Dendritic cell treated with granulocyte-macrophage colony-stimulating factor and Interleukin-4, amounts not matched to agents 40 ng/mL and 50 ng/mL, for 4 days (primary cell): ENCODE data around the gene RASA4.
A peak's percentile ranks its signal among the peaks of the same experiment; 100 is the strongest.
"Not testable (repeated sequence)": the region's sequence is repeated elsewhere in the genome, so short reads cannot be mapped to it uniquely, and the experiment has no call there.

ENCODE experiments used
- H3K27ac Mint-ChIP-seq: one replicate; pipeline ENCODE4 v1.8.0; 2022; ENCODE audit warnings: mild to moderate bottlenecking, mixed read lengths
- H3K27me3 Mint-ChIP-seq: one replicate; pipeline ENCODE4 v1.8.0; 2022; ENCODE audit warnings: mild to moderate bottlenecking, mixed read lengths
- H3K36me3 Mint-ChIP-seq: one replicate; pipeline ENCODE4 v1.8.0; 2022; ENCODE audit warnings: low read depth, mixed read lengths
- H3K4me1 Mint-ChIP-seq: one replicate; pipeline ENCODE4 v1.8.0; 2022; ENCODE audit warnings: low read depth, mixed read lengths
- H3K4me3 Mint-ChIP-seq: one replicate; pipeline ENCODE4 v1.8.0; 2022; ENCODE audit warnings: mild to moderate bottlenecking, moderate library complexity, mixed read lengths
- H3K9me3 Mint-ChIP-seq: one replicate; pipeline ENCODE4 v1.8.0; 2022; ENCODE audit warnings: mixed read lengths
- intact Hi-C: fragments of 100-400 bp; cut with micrococcal nuclease; formaldehyde crosslinking; loops from one replicate; pipeline ENCODE4 v1.15.0; 2022

The RASA4 gene

DNA sequence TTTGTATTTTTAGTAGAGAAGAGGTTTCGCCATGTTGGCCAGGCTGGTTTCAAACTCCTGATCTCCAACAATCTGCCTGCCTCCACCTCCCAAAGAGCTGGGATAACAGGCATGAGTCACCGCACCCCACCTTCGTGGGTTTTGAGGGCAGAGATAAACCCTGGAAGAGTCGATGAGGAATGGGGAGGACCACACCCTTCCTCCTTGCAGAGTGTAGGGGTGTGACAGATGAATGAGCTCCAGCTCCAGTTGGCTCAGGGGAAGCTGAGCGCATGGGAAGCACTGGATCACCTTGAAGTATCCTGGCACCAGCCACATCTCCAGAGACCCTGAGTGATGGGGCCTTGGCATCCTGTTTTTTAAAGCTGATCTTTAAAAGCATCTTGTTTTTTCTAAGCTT lies 33.1 kb downstream of the RASA4 start:
- H3K4me3 Mint-ChIP-seq, H3K27ac Mint-ChIP-seq, H3K27me3 Mint-ChIP-seq, H3K36me3 Mint-ChIP-seq, H3K4me1 Mint-ChIP-seq, H3K9me3 Mint-ChIP-seq, intact Hi-C loops: not testable (repeated sequence)

DNA sequence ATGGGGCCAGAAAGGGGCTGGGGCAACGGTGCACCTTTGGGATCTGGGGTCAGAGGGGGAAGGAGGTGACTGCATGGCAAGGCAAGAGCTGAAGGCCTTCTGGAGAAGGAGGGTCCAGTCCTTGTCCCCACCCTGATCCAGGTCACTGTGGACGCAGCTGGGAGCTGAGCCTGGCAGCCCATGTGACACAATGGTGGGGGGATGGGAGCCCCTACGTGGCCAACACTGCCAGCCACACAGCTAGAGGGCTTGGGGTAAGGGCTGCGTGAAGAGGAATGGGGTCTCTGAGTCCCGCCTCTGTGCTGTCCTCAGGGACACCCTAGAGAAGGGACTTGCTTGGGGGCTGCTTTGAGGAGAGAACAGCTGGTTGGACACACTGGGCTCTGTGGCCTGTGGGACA lies 34.8 kb downstream of the RASA4 start:
- H3K9me3 Mint-ChIP-seq, intact Hi-C loops, H3K27ac Mint-ChIP-seq, H3K4me3 Mint-ChIP-seq, H3K4me1 Mint-ChIP-seq, H3K27me3 Mint-ChIP-seq, H3K36me3 Mint-ChIP-seq: not testable (repeated sequence)

DNA sequence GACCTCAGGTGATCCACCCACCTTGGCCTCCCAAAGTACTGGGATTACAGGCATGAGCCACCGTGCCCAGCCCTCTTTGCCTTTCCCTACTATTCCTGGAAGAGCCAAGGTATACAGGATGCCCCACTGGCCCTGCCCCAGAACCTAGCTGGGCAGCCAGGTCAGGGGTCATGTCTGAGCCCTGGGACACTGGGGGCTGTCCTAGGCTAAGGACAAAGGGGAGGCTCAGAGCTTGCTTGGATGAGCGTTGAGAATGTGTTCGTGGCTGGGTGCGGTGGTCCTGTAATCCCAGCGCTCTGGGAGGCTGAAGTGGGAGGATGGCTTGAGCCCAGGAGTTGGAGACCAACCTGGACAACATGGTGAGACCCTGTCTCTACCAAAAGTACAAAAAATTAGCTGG lies 38.1 kb downstream of the RASA4 start:
- H3K27ac Mint-ChIP-seq, H3K9me3 Mint-ChIP-seq, H3K36me3 Mint-ChIP-seq, H3K27me3 Mint-ChIP-seq, H3K4me1 Mint-ChIP-seq, intact Hi-C loops, H3K4me3 Mint-ChIP-seq: not testable (repeated sequence)

DNA sequence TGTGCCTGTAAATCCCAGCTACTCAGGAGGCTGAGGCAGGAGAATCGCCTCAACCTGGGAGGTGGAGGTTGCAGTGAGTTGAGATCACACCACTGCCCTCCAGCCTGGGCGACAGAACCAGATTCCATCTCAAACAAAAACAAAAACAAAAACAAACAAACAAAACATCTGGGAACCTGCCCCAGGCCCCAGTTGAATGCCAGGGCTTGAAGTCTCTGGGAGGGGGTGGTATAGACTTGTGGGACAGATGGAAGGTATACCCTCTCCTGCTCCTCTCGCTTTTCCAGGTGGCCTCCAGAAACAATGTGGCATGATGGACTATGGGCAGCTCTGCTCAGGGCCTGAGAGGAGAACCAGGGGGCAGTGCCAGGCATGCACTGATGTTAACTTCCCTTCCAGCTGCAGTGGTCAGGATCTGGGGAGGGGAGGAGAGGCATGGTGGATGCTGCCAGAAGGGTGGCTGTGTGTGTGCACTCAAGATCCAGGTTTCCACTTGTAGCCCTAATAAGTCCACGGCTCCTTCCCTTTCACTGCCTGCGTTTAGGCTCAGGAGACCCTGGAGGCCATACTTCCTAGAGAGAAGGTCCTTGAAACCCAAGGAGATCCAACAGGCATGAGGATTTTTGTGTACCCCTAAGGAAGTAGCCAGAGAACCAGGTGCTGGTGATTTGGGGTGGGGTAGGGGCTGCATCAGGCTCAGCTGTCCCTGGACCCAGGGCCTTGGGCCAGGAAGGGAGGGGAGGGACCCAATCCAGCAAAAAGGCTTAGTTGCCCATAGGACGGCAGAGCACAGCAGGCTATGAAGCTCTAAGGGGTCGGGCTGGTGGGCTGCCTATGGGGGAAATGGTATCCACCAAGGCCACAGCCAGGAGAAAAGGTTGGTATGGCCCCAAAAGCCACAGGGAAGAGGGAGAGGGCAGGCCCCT lies 39.0 kb downstream of the RASA4 start:
- H3K27ac Mint-ChIP-seq, result not testable (repeated sequence)

DNA sequence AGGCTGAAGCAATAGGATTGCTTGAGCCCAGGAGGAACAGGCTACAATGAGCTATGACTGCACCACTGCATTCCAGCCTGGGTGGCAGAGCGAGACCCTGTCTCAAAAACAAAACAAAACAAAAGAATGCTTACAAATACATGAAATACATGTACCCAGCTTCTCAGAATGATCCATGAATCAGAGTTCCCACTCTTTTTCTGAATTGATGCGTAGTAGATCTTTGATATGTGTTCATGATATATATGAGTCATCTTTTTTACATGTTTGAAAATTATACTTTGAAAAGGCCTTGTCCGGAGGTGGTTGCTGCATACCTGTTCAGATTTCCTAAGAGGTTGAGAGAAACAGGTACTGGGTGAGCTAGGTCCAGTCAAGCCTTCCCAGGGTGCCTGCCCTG lies 40.2 kb downstream of the RASA4 start:
- H3K9me3 Mint-ChIP-seq, H3K27ac Mint-ChIP-seq, intact Hi-C loops, H3K4me3 Mint-ChIP-seq, H3K27me3 Mint-ChIP-seq, H3K36me3 Mint-ChIP-seq, H3K4me1 Mint-ChIP-seq: not testable (repeated sequence)

More for the DNA sequence above, 39.0 kb downstream of the RASA4 start:
- H3K4me1 Mint-ChIP-seq, intact Hi-C loops, H3K9me3 Mint-ChIP-seq, H3K27me3 Mint-ChIP-seq, H3K4me3 Mint-ChIP-seq, H3K36me3 Mint-ChIP-seq: not testable (repeated sequence)

DNA sequence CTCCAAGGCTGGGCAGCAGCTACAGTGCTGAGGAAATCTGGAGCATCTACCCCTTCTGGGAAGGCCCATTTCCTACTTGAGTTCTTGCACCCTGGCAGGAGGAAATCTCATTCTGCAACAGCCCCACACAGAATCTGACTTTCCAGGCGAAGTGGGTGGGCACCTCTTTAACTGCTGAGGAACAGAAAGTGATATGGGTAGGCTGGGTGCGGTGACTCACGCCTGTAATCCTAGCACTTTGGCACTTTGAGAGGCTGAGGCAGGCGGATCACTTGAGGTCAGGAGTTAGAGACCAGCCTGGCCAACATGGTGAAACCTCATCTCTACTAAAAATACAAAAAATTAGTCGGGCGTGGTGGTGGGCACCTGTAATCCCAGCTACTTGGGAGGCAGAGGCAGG lies 41.9 kb downstream of the RASA4 start:
- H3K4me1 Mint-ChIP-seq, H3K27ac Mint-ChIP-seq, intact Hi-C loops, H3K9me3 Mint-ChIP-seq, H3K4me3 Mint-ChIP-seq, H3K27me3 Mint-ChIP-seq, H3K36me3 Mint-ChIP-seq: not testable (repeated sequence)

DNA sequence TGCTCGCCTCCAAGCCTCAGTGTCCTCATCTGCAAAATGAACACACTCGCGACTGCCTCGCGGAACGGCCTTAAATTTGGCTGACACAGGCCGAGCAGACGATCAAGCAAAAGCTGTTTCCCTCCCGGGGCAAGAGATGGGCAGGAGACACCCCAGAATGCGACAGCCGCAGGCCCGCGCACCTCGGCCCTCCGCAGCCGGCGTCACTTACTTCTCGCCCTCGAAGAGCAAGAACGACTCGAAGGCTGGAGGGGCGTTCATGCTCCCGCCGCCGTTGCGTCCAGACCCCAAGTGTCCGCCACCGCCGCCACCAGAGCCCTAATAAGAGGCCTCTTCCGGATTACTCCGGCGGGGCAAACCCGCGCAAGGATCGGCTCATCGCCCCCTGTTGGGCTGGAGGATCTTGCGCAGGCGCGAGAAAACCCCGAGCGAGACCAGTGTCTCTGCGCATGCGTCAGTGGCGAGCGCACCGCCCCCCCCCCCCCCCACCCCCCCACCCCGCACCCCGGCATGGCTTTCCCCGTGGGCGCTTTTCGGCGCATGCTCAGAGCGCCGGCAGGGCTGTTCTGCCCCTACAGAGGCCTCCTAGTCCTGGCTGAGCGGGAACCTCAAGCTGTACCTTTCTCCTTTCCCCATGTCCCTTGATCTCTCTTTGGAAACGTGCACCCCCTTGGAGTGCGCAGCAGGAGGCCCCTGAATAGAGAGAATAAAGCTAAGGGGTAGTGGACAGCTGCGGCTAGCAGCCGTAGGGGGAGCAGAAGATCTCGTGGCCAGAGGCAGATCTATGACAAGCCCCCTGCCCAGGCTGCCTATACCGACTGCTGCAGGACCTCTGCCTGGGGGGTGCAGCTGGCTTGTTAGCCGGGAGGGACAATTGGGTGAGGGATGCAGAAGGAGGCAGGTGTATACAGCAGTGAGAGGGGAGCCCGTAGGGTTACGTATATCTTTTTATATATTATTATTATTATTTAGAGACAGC lies 44.0 kb downstream of the RASA4 start, which contains the start of gene POLR2J3:
TSS of gene POLR2J3 (minus strand) at position 323 of the 979 bp plus-strand sequence. CDS start at position 261, 62 bp downstream.
- H3K9me3 Mint-ChIP-seq, H3K36me3 Mint-ChIP-seq, H3K4me1 Mint-ChIP-seq, H3K27me3 Mint-ChIP-seq, intact Hi-C loops: not testable (repeated sequence)
- H3K4me3 Mint-ChIP-seq, result peak within 1 kb of the TSS; percentile 87
- H3K27ac Mint-ChIP-seq, result peak within 1 kb of the TSS; percentile 85

DNA sequence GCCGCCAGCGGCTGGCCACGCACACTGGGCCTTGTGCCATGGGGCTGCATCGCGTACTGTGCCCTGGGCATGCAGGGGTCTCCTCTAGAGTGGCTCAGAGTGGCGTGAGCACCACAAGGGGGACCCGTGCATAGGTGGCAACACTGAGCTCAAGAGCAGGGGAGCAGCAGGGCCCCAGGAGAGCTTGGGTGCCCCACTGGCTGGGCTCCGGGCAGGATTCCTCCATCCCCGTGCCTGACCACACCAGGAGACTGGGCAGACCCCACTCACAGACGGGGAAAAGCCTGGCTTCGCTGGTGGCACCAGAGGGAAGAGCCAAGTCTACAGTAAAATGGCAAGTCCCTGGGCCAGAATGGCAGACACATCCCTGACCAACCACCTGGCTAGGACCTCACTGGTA lies 47.9 kb downstream of the RASA4 start:
- H3K9me3 Mint-ChIP-seq, H3K4me1 Mint-ChIP-seq, H3K27ac Mint-ChIP-seq, H3K4me3 Mint-ChIP-seq, H3K27me3 Mint-ChIP-seq, intact Hi-C loops: not testable (repeated sequence)
- H3K36me3 Mint-ChIP-seq, result peaks cover 12% of the 10 kb centered on the region

DNA sequence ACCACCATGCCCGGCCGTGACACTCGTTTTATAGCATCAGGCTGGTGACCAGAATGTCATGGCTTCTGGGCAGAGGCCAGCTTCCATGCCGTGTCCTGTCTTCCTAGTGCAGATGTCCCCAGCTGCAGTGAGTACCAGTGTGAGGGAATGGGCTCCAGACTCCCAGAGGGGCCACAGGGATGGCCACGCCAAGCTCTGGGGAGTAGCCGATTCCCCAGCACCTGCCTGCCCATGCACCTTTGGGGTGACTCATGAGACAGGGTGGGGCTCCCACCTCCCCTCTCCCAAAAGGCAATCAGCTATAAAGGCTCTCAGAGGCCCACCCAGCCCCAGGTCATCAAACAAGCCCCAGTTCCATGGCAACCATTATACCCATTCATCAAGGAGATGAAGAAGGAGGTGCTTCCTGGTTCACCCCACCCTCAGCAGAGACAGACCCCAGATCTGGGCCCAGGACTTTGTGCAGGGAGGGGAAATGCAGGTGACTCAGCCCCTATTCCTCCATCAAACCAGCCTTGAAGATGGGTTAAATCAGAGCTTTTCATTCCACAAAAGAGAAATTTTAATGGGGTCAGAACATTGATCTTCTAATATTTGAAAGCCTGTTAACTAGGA lies 65.6 kb downstream of the RASA4 start, which contains the start of gene SPDYE2:
TSS of gene SPDYE2 (plus strand) at position 419 of the 615 bp plus-strand sequence. CDS start 2,030 bp downstream, outside the sequence.
- not testable (repeated sequence) for H3K9me3 Mint-ChIP-seq, H3K36me3 Mint-ChIP-seq

DNA sequence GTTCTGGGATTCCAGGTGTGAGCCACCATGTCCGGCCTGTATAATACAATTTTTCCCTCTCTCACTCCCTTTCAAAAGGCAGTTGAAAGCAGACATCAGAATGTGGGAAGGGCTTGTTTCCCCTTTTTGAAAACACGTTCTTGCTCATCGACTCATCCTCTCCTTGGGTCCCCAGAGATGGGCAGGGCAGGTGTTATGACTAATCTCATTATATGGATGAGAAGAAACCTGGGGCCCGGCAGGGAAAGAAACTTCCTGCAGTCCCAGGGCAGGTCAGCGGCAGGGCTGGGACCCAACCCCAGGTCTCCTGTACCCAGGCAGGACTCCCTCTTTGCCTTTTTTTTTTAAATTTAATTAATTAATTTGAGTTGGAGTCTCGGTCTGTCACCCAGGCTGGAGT lies 70.2 kb downstream of the RASA4 start:
- H3K36me3 Mint-ChIP-seq, intact Hi-C loops, H3K27ac Mint-ChIP-seq, H3K9me3 Mint-ChIP-seq, H3K4me3 Mint-ChIP-seq, H3K4me1 Mint-ChIP-seq, H3K27me3 Mint-ChIP-seq: not testable (repeated sequence)

More for the DNA sequence above, 65.6 kb downstream of the RASA4 start, which contains the start of gene SPDYE2:
- H3K27me3 Mint-ChIP-seq, intact Hi-C loops, H3K27ac Mint-ChIP-seq, H3K4me1 Mint-ChIP-seq, H3K4me3 Mint-ChIP-seq: not testable (repeated sequence)

DNA sequence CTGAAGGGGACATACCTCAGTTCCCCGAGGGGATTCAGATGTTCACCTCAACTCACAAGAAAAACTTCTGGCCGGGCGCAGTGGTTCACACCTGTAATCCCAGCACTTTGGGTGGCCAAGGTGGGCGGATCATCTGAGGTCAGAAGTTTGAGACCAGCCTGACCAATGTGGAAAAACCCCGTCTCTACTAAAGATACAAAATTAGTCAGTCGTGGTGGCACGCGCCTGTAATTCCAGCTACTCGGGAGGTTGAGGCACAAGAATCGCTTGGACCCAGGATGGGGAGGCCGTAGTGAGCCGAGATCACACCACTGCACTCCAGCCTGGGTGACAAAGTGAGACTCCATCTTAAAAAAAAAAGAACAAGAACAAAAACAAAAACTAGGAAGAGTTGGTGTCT lies 71.3 kb downstream of the RASA4 start:
- H3K36me3 Mint-ChIP-seq, H3K27ac Mint-ChIP-seq, H3K4me1 Mint-ChIP-seq, H3K27me3 Mint-ChIP-seq, intact Hi-C loops, H3K4me3 Mint-ChIP-seq, H3K9me3 Mint-ChIP-seq: not testable (repeated sequence)

DNA sequence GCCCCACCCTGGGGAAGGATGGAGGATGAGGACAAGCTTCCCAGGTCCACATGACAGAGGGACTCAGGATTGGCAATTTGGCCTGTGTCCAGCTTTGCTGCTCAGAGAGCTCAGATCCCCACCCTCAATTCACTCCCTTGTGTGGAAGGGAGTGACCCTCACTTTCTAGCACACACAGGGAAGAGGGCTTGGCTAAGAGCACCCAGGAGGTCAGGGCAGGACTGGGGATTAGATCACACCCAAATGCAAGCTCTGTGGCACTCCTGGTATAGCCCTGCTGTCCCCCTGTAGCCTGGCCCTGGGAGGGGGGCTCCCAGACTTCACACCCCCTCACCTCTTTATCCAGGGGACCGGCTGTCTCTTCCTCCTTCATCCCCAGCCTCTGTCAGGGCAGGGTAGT lies 72.2 kb downstream of the RASA4 start:
- H3K9me3 Mint-ChIP-seq, H3K4me3 Mint-ChIP-seq, H3K27me3 Mint-ChIP-seq, intact Hi-C loops, H3K4me1 Mint-ChIP-seq, H3K27ac Mint-ChIP-seq, H3K36me3 Mint-ChIP-seq: not testable (repeated sequence)

DNA sequence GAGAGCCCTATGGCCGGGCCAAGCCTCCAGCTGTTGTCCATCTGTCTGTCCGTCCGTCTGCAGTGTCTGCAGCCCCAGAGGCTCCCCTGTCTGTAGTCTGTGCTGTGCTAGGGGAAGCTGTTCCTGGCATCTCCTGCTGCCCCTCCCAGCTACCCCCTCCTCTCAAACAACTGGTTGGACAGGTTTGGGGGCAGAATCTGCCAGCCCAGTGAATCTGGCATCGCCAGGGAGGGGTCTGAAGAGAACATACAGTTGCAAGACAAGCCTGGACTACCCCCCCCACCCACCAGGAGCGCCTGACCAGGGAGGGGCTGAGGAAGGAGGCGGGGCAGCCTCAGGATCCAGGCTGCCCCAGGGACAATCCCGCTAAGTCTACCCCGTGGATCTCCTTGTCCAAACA lies 73.0 kb downstream of the RASA4 start, which contains the start of gene UPK3BL2:
TSS of gene UPK3BL2 (minus strand) at position 101 of the 400 bp plus-strand sequence. CDS start at position 41, 60 bp downstream.
- H3K36me3 Mint-ChIP-seq, H3K4me3 Mint-ChIP-seq, H3K9me3 Mint-ChIP-seq, H3K27ac Mint-ChIP-seq, H3K27me3 Mint-ChIP-seq, H3K4me1 Mint-ChIP-seq, intact Hi-C loops: not testable (repeated sequence)

DNA sequence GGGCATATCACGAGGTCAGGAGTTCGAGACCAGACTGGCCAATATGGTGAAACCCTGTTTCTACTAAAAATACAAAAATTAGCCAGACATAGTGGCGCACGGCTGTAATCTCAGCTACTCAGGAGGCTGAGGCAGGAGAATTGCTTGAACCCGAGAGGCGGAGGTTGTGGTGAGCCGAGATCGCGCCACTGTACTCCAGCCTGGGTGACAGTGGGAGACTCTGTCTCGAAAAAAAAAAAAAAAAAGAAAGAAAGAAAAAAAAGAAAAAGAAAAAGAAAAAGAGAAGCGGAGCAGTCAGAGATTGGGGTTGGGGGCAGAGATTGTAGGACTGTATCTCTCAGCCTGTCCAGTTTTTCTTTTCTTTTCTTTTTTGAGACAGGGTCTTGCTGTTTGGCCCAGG lies 73.8 kb downstream of the RASA4 start:
- H3K9me3 Mint-ChIP-seq, H3K27ac Mint-ChIP-seq, H3K36me3 Mint-ChIP-seq, intact Hi-C loops, H3K4me3 Mint-ChIP-seq, H3K4me1 Mint-ChIP-seq, H3K27me3 Mint-ChIP-seq: not testable (repeated sequence)
